T-helper 2 cell (primary cell): ENCODE measurements around the gene BAIAP2.

Experiments used
- DNase-seq, 5 experiments: peaks; one replicate each; pipeline versions ENCODE4 v3.0.0 to v3.0.0-alpha.2; 2012 to 2022

BAIAP2 gene

DNA sequence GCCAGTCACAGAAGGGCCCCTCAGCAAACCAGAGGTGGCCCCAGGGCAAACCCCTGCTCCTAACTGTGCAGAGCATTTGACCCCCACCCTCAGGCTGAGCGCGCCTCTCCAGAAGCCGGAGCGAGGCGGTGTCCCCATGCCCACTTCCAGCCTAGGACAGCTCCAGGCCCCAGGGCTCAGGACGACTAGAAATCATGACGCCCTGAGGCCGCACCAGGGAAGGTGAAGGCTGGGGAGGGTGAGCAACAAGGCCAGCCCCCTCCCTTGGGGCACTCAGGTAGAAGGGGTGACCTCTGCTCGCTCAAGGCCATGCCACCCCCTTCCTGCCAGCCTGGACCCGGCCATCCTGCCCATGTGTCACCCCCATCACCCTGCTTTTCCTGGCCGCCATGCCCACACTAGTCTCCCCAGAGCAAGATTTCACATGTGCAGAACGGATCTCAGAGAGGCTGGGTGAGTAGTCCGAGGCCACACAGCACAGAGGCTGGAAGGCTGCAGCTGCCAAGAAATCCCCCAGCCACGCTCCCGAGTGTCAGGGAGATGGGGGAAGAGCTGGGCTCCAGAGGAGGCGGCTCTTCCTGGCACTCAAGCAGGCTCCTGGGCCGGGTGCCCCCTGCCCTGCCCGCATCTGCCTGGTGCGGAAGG, 128.2 kb downstream of the BAIAP2 start:
- no peak for DNase-seq

DNA sequence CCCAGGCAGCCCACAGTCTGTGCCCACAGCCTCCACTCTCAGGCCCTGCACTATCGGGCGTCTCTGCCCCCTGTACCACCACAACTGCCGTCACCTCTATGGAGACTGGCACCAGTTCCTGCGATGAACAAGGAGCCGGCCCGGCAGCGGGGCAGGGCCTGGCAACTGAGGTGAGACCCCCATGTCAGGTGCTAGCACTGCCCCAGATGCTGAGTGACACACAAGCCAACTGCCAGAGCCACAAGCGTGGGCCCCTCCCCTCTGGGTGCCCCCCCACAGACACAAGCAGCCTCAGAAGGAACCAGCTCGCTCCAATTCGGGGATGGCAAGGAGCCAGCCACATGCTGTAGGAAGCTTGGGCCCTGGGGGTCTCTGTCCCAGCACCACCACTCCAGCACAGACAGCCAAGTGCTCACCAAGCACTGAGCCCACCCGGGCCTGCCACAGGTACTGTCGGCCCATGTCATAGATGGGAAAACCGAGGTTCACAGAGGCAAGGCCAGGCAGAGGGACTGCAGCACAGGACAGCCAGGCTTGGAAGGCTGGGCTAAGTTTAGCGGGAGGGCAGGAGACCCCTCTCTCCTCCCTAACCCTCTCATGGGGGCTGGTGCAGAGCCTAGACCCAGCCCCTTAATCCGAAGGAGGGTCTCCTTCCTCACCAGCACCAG, 128.9 kb downstream of the BAIAP2 start:
- DNase-seq, result no peak

DNA sequence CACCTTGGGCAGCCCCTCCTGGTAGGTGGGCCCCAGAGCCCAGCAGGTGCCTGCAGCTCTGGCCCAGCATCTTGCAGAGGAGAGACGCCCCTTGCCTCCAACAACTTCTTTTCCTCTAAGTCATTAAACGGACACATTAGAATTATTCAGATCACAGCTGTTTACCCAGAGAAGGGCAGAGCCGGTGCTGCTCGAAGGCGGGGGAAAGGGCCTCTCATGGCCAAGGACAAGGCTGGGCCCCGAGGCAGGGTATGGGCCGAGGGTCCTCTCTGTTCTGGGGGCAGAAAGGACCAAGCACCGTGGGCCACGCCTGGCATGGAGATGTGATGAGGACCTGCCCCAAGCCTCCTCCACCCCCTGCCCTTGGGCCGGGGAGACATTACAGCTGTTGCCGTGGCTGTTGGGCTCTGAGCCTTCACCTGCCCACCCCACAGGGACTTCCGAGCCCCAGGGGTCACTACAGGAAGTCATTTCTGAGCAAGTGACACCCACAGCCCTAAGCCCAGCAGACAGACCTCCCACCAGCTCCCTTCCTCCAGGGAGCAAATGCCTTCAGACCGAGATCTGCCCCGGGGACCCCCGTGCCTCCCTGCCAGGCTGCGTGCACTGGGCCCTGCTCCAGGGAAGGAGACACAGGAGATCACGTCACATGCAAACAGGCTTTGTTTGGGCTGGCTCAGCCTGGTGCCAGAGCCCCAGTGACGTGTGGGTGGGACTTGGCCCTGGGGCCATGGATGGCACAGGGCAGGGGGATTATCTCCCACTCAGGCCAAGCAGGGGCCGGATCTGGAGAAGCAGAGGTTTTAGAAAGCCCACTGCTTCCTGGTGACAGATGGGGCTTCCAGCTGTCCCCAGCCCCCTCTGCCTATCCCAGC, 129.7 kb downstream of the BAIAP2 start:
- DNase-seq, result no peak

DNA sequence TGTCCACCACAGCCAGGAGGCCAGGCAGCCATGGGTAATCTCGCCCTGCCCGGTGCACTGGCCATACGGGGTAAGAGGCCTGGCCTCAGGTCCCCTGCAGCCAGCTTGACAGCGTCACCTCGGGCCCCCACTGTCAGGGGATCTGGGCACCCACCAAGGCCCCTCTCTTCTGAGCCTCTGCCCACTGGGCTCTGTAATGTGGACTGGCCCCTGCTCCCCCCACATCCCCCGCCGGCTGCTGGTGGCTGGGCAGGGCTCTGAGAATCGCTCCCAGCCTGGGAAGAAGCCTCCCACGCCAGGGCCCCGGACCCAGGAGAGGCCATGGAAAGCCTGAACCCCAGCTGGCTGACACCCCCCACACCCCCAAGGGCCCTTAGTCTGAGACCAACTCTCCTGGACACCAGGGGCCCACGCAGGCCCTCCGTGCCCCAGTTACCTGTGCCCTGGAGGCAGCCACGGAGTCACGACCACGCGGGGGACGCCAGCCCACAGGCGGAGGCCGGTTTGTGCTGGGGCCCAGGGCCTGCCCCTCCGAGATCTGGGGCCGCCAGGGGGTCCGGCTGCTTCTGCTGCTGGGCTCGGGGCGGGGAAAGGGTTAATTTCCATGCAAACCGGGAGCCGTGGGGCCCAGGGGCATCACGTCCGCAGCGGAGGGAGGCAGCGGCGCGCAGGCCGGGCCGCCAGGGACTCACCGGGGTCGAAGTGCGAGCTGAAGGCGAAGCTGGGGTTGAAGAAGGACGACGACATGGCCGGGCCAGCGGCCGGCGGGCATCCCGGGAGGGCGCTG, 130.5 kb downstream of the BAIAP2 start, which contains the start of gene PVALEF:
PVALEF (plus strand) TSS at position 262 of the 787 bp plus-strand sequence. CDS start 15,720 bp downstream, outside the sequence.
- no peak for DNase-seq

DNA sequence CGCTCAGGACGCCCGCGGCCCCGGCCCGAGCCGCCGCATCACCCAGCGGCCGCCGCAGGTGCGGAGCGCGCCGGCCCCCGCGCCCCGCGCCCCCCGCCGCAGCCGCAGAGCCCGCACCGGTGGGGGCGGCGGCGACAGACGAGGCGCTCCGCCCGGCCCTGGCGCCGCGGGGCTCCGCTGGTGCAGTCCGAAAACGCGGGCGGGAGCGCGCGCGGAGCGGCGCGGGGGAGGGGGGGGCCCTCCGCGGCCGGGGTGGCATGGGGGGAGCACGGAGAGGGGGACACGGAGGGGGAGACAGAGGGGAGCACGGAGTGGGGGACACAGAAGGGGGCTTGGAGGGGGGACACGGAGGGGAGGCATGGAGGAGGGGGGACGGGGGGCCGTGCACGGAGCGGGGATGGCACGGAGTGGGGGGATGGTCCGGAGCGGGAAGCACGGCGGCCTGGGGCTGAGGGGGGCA, 131.1 kb downstream of the BAIAP2 start, which contains the start of gene AATK:
AATK (minus strand) TSS at position 189 of the 460 bp plus-strand sequence. CDS start 229 bp downstream, outside the sequence.
- DNase-seq, result no peak
